OCI-LY7 (cell line): ENCODE measurements around the gene UBAP2L. TPM values are rescaled to one million over a fixed set of nuclear protein-coding genes. Genes with fewer than 3 reads are reported as not detected.
"Not testable (repeated sequence)": the region's sequence is repeated elsewhere in the genome, so short reads cannot be mapped to it uniquely, and the experiment has no call there.

ENCODE experiments used
- BruUV-seq: library from RNA; stranded (reverse); fragments of 400-500 nt; replicated peaks from 2 replicates; lab custom pipeline; 2021; lab: Mats Ljungman, UMichigan
- CTCF ChIA-PET: fragments of 300-600 bp; sonication (Branson Sonifier 250); formaldehyde crosslinking; loops from one replicate; lab custom pipeline; 2022; ENCODE audit warnings: antibody characterized with exemption; ENCODE audit not compliant: unreplicated experiment; lab: Charles Lee
- POLR2A ChIA-PET: fragments of 300-600 bp; sonication (Branson Sonifier 250); formaldehyde crosslinking; loops from one replicate; lab custom pipeline; 2022; ENCODE audit warnings: antibody characterized with exemption; lab: Charles Lee
- DNase-seq: peaks from one replicate; pipeline ENCODE4 v3.0.0-alpha.2; 2015; ENCODE audit warnings: low spot score
- H2AFZ ChIP-seq: fragments of 200-600 bp; sonication (generic), shearing (Covaris generic); 2 replicates; pipeline ENCODE4 v1.6.1; 2014; ENCODE audit warnings: mild to moderate bottlenecking, antibody characterized with exemption, low read length, moderate library complexity
- H3K27ac ChIP-seq: fragments of 200-600 bp; sonication (generic); 2 replicates; pipeline ENCODE4 v1.5.1; 2014; ENCODE audit warnings: mixed run types, low read depth, mild to moderate bottlenecking, moderate library complexity, low read length, inconsistent platforms; ENCODE audit not compliant: poor library complexity, severe bottlenecking
- H3K36me3 ChIP-seq: fragments of 200-600 bp; sonication (generic); 2 replicates; pipeline ENCODE4 v1.6.1; 2014; ENCODE audit warnings: mild to moderate bottlenecking, antibody characterized with exemption, low read length, moderate library complexity, mixed read lengths; ENCODE audit not compliant: insufficient read depth
- H3K4me1 ChIP-seq: fragments of 200-600 bp; sonication (generic); 2 replicates; pipeline ENCODE4 v1.5.1; 2014; ENCODE audit warnings: mild to moderate bottlenecking, low read length; ENCODE audit not compliant: insufficient read depth, poor library complexity, severe bottlenecking
- H3K4me2 ChIP-seq: fragments of 200-600 bp; sonication (generic); 2 replicates; pipeline ENCODE4 v1.6.1; 2014; ENCODE audit warnings: mild to moderate bottlenecking, low read length
- H3K4me3 ChIP-seq: fragments of 200-600 bp; sonication (generic); 2 replicates; pipeline ENCODE4 v1.5.1; 2014; ENCODE audit warnings: mild to moderate bottlenecking, low read depth, low read length; ENCODE audit not compliant: poor library complexity, severe bottlenecking
- H3K79me2 ChIP-seq: fragments of 200-600 bp; sonication (generic); 2 replicates; pipeline ENCODE4 v1.6.1; 2016; ENCODE audit warnings: low read depth, mild to moderate bottlenecking, low read length, moderate library complexity, mixed read lengths; ENCODE audit not compliant: insufficient read depth
- H3K9me2 ChIP-seq: fragments of 200-600 bp; sonication (generic); 2 replicates; pipeline ENCODE4 v1.6.1; 2016; ENCODE audit warnings: mild to moderate bottlenecking, low read length, mixed read lengths; ENCODE audit not compliant: insufficient read depth
- H3K9me3 ChIP-seq: fragments of 200-600 bp; sonication (generic); 2 replicates; pipeline ENCODE4 v1.6.1; 2014; ENCODE audit warnings: mild to moderate bottlenecking, mixed run types, low read length, mixed read lengths
- H4K20me1 ChIP-seq: fragments of 200-600 bp; sonication (generic); 2 replicates; pipeline ENCODE4 v1.6.1; 2014; ENCODE audit warnings: mild to moderate bottlenecking, antibody characterized with exemption, low read length, moderate library complexity, mixed read lengths; ENCODE audit not compliant: insufficient read depth
- CTCF ChIP-seq: fragments of 200-600 bp; sonication (generic); conservative IDR thresholded peaks from 2 replicates; pipeline ENCODE4 v1.5.1; 2014; ENCODE audit warnings: mild to moderate bottlenecking, antibody characterized with exemption, low read length, moderate library complexity, mixed read lengths
- EZH2phosphoT487 ChIP-seq: fragments of 200-600 bp; sonication (generic); IDR thresholded peaks from 2 replicates; pipeline ENCODE4 v1.6.1; 2018; ENCODE audit warnings: low read depth, borderline replicate concordance, mild to moderate bottlenecking, mixed run types, antibody characterized with exemption, low read length, moderate library complexity, mixed read lengths
- intact Hi-C: fragments of 100-400 bp; cut with micrococcal nuclease; formaldehyde crosslinking; loops from one replicate; pipeline ENCODE4 v1.10.0; 2022; ENCODE audit not compliant: unreplicated experiment
- total RNA-seq, 2 experiments: library from RNA; depleted of rRNA in 1 of 2; stranded (reverse); fragments of >200 nt in 1 of 2; shearing (Covaris generic) in 1 of 2; gene quantifications; 2 replicates each; pipeline ENCODE4 v1.2.3, GENCODE V29; 2014 to 2022

The UBAP2L gene
- total RNA-seq, 2 experiments from 2014 or later, result 80.4 to 179 TPM

- ChIA-PET CTCF (no interaction called here), POLR2A (interaction anchor here (0.6 to 1.4 kb wide), 5 partner anchors 11 to 76 kb away, joined by 3 to 5 read pairs (median 4); no protein-coding TSS in a partner anchor)
- H4K20me1 ChIP-seq, result no peaks in the 10 kb centered on the region
- no peak for TF ChIP-seq EZH2phosphoT487
- TF ChIP-seq CTCF, result no peak
- peaks cover 56% of the 10 kb centered on the region for H3K36me3 ChIP-seq
- H2AFZ ChIP-seq, result peak overlapping the region; percentile 81
- no peaks in the 10 kb centered on the region for H3K9me2 ChIP-seq
- H3K4me1 ChIP-seq, result peaks cover 21% of the 10 kb centered on the region
- H3K9me3 ChIP-seq, result no peaks in the 10 kb centered on the region
- H3K27ac ChIP-seq, result peak overlapping the region; percentile 74
- peak overlapping the region; percentile 95 for H3K4me2 ChIP-seq
- intact Hi-C loops, result loop anchor here (1.0 kb wide), 4 partner anchors 53 to 283 kb away; partner anchors contain the start of genes RPS27 and UBAP2L
- no peak for DNase-seq
- H3K4me3 ChIP-seq, result peak overlapping the region; percentile 92
- H3K79me2 ChIP-seq, result peaks cover 14% of the 10 kb centered on the region; the same call in 1 of the 2 replicates
- TSS peak; percentile 81 for BruUV-seq
Measured at GRCh38 chr1:154272999-154273563, 52.3 kb downstream of the UBAP2L start.

- ChIA-PET CTCF (no interaction called here), POLR2A (interaction anchor here (0.5 to 0.6 kb wide), 2 partner anchors 21 to 56 kb away, joined by 3 to 4 read pairs; partner anchors contain the start of gene UBAP2L)
- TF ChIP-seq EZH2phosphoT487 (no peak), CTCF (peak; percentile 60; the same call in 1 of the 2 replicates)
- intact Hi-C loops, result no loop called here
- H3K9me3 ChIP-seq, result no peaks in the 10 kb centered on the region
- H3K79me2 ChIP-seq, result peaks cover 14% of the 10 kb centered on the region; the same call in 1 of the 2 replicates
- H2AFZ ChIP-seq, result no peak overlapping the region
- no peak overlapping the region for H3K4me2 ChIP-seq
- peak; percentile 17 for DNase-seq
- peaks cover 13% of the 10 kb centered on the region for H3K4me1 ChIP-seq
- H3K27ac ChIP-seq, result no peak overlapping the region
- H3K4me3 ChIP-seq, result no peak overlapping the region
- no peaks in the 10 kb centered on the region for H4K20me1 ChIP-seq
- no peaks in the 10 kb centered on the region for H3K9me2 ChIP-seq
- no TSS peak for BruUV-seq
- H3K36me3 ChIP-seq, result peaks cover 25% of the 10 kb centered on the region
Measured at GRCh38 chr1:154276797-154277196, 56.0 kb downstream of the UBAP2L start.

GRCh38 chr1:154287591-154287990 is 66.8 kb downstream of the UBAP2L start:
- H3K4me1 ChIP-seq, CTCF ChIA-PET, BruUV-seq, H3K9me2 ChIP-seq, H4K20me1 ChIP-seq, POLR2A ChIA-PET, intact Hi-C loops, H2AFZ ChIP-seq, H3K9me3 ChIP-seq, H3K36me3 ChIP-seq, H3K79me2 ChIP-seq, DNase-seq, H3K4me3 ChIP-seq, H3K27ac ChIP-seq, H3K4me2 ChIP-seq: not testable (repeated sequence)
